CD4-positive, alpha-beta T cell treated with Interleukin-1 beta for 1 hour (primary cell): ENCODE measurements around the gene ST14.
"Not testable (repeated sequence)": the region's sequence is repeated elsewhere in the genome, so short reads cannot be mapped to it uniquely, and the experiment has no call there.

ENCODE experiments used
- DNase-seq, 2 donors: peaks; one replicate each; pipeline ENCODE4 v3.0.0-alpha.2; 2020 to 2022

The ST14 gene

DNA sequence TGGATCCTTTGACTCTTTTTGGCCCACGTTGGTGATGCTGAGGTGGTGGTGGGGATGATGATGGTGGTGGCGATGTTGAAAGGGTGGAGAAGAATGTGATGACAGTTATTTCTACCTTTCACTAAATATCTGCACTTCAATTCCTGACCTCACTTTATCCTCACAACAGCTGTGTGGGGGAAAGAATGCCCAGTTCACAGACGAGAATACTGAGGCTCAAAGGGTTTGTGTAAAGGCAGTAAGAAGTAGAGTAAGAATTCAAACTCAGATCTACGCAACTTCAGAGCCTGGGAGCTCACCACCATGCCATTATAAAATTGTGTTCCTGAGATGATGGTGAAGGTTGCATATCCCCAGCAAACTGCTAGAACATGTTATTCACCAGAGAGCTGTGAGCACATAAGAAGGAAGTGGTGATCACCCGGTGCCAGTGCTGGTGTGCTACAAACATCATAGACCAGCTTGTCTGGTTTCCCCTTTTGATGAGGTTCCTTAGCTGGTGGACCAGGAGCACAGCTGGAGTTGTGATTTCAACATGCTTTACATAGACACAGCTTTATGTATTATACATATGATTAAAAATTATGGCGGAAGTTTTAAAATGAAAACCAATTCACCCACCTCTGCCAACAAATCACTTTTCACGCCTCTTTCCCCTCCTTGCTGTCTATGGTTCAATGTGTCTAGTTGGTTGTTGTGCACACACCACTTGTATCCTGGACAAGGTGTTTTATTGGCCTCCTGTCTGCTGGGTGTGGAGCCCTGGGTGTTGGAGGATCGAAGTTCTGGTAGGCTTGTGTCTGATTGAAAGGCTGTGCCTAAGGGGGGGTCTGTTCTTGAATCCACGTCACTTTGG, 6.2 kb downstream of the ST14 start:
- DNase-seq, result peak in 1 of 2 donors; percentile 47

DNA sequence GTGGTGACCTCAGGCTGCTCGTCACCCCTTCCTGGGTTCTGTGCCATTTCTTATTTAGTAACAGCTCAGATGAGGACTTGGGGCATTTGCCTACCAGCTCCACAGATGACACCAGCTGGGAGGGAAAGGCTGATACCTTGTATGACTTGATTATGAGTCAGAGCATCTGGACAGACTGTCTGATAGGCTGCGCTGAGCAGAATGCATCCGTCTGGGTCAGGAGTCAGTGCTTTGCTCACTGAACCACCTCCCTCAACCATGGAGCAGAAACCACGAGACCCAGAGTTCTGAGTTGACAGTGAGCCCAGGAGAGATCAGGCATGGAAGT, 6.8 kb downstream of the ST14 start:
- DNase-seq, result peak in 1 of 2 donors; percentile 51

DNA sequence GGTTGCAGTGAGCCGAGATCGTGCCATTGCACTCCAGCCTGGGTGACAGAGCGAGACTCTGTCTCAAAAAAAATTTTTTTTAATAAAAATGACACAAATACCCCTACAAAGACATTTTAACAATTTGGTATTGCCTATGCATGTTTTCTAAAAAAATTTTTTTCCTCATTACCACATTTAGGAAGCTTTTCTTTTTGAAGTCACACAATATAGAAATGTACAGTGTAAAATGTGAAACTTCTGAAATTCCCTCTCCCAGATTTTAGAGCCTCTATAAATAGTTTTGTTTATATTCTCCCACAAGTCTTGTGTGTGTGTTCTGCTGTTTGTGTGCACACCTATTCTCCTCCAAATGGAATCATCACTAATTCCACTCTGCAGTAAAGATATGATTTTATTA, 7.6 kb downstream of the ST14 start:
- no peak for DNase-seq

DNA sequence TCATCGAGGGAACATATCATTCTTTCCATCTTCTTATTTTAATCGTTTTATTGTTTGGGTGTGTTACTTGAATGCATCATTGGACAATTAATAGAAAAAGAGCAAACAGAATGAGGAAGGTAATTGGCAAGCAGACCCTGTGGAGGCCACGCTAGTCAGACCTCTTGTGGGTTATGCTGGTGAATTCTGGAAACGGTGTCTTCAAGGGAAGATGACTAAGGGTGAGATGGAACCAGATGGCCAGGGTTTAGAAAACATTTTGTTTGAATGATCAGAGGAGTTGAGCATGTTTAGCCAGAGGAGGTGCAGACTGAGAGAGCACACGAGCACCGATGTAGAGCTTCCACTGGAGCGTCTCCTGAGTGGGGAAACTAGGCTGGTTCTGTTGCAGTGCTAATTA, 8.5 kb downstream of the ST14 start:
- no peak for DNase-seq

DNA sequence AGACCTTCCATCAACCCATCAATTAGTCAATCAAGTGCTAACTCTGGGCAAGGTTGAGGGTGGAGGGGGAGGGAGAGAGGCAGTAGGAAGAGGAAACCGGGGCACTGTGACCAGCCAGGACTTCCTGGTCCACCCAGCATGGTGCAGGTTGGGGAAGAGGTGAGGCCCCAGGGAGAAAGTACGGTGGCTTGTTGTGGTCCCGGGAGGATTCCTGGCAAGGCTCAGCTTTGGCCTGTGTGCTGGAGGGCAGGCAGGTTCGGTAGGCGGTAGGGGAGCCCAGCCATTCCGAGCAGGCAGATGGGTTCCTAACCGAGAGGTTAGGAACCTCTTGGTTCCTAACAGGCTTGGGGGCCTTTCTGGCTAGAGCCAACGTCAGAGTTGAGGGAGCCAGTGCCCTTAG, 10.8 kb downstream of the ST14 start:
- no peak for DNase-seq

DNA sequence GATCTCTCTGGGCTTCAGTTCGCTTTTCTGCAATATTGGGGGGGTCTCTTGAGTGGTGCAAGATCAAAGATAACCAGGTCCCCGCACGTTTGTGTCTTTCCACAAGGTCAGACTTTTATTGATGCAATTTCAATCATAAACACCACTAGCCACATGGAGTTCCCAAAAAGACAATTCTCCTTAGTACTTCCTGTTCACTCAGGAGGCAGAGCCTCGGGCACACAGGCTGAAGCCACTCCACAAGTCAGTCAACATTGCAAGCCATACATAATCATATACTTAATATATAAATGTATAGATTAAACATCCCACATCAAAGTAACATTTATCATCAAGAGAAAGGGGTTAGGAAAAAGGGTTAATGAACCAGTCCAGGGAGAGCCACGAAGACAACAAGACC, 12.0 kb downstream of the ST14 start:
- DNase-seq, result no peak

DNA sequence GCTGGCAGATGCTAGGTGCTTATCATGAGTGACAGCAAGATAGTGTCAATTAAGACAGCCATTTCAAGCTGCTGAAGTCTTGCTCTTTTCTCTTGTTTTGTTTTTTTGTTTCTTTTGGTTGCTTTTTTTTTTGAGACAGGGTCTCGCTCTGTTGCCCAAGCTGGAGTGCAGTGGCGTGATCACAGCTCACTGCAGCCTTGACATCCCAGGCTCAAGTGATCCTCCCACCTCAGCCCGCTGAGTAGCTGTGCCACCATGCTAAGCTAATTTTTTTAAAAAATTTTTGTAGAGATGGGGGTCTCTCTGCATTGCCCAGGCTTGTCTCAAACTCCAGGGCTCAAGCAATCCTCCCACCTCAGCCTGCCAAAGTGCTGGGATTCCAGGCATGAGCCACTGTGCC, 12.4 kb downstream of the ST14 start:
- not testable (repeated sequence) for DNase-seq

DNA sequence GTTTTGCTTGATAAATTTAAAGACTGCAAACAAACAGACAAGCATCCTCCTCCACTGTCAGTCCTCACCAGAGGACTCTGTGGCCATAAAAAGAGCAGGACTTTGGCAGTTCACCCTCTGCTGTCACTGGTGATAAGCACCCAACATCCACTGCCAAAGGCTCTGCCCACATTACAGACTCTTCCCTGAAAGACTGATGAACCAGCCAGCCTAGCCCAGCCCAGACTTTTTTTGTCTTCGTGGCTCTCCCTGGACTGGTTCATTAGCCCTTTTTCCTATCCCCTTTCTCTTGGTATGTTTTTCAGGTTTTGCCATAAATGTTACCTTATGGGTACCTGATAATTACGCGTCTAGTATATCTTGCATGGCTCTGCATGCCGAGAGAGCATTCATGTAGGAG, 15.1 kb downstream of the ST14 start:
- no peak for DNase-seq

DNA sequence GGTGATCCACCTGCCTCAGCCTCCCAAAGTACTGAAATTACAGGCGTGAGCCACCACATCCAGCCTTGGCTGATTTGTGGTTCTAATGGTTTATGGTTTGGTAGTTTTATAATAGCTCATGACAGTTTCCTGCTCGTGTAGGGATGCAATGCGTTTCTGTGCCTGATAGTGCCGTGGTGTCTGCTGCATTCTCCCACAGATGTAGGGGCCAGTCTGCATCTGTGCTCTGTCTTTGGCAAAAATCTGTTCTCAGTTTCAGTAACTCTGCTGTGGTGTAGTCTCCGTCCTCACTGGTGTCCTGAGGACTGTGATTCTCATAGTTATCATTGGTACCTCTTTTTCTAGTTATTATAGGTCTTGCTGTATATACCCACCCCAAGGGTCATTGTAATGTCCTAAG, 16.3 kb downstream of the ST14 start:
- no peak for DNase-seq

DNA sequence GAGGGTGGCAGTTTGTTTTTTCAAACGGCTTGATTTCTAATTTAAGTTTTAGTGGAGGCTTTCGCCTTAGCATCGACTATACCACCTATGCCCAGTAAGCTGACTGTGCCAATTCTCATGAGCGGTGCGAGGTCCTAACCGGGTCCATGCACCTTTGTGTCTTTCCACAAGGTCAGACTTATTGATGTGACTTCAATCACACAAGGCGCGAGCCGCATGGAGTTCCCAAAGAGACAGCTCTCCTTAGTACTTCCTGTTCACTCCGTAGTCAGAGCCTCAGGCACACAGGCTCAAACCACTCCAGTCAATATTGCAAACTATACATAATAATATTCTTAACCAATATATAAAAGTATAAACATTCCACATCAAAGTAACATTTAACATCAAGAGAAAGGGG, 18.2 kb downstream of the ST14 start:
- DNase-seq, result no peak

DNA sequence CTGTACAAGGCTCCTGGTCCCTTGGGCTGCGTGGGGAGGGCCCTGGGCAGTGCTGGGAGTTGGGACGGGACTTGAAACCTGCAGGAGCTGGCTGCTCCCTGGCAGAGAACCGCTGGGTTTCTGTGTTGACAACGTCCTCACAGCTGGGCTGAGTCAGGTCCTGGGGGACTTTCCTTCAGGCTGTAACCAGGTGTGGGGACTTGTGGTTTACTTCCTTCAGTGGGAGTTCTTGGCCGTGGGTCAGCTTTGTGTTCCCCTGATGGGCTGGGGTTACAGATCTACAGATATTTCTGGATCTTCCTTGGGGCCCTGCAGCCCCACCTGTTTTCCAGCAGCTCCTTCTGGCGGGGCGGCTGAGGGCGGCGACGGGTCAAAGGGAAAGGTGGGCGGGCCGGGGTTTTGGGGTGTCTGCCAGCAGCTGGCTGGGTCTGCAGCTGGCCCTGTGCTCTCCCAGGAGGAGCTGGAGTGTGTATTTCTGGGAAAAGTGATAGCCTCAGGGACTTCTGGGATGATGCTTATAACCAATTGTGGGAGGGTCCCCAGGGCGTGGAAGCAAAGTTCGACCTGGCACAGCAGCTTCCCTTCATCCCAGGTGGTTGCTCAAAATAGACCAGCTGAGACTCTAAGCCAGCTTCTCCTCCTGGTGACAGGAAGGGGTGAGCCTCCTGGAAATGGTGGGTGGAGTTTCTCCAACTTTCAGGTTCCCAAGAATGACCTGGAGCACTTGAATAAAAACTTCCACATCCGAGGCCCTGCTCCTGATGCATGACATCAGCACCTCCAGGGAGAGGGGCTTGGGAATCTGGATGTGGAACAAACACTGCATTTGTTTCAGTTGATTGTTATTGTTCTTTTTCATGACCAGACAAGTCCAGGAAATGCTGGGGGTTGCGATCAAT, 19.1 kb downstream of the ST14 start:
- DNase-seq, result no peak

DNA sequence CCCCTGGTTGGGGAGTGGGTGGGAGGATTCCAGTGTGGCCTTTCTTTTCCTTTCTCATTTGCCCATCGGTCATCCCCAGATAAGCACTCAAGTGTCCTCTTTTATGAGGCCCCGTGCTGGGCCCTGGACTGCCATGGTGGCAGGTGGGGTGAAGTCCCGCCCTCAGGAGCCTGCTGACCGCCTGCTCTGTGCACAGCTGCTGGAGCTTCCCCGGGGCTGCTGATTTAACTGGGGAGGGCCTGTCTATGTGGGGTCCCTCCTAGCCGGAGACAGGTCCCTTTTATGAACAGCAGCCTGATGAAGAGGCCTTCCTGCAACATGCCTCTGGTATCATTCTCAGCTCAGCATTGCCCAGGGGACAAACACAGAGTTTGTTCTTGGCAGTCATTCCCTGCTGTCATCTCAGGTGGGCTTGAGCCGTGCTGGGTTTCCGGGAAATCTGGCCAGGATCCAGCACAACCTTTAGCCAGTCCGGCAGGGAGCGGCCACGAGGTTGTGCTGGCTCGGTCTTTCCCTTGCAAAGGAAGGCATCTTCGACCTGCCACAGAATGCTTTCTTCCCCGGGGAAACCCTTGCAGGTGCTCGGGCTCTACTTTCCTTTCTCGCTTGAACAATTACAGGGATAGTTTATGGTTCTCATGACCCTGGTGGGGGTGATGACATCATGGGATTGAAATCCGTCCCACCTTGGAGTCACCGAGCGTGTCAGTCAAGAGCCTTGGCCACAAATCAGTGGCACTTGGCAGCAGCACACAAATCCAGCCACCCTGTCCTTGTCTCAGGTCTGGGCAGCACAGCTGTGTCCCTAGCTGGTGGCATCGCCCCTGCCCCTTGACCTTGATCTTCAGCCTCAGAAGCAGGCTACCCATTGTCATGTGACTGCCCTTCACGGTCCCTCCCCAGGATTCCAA, 20.1 kb downstream of the ST14 start:
- DNase-seq, result no peak

DNA sequence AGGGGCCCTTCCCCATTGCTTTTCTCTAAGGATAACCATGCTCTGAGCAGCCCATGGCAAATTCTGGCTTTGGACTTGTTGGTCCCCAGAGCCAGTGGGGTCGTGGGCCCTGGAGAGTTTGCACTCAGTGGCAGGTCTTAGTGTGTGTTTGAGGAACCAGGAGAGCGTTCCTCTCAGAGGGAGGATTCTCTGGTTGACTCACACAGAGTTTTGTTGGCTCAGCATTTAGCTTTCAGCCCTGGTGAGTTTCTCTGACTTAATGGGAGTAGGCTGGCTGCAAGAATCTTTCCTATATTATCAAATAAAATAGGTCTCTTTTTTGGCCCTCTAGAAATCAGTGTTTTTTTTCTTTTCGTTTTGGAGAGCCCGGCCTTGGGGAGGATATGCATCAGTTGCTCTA, 20.9 kb downstream of the ST14 start:
- DNase-seq, result peak in 1 of 2 donors; percentile 20

DNA sequence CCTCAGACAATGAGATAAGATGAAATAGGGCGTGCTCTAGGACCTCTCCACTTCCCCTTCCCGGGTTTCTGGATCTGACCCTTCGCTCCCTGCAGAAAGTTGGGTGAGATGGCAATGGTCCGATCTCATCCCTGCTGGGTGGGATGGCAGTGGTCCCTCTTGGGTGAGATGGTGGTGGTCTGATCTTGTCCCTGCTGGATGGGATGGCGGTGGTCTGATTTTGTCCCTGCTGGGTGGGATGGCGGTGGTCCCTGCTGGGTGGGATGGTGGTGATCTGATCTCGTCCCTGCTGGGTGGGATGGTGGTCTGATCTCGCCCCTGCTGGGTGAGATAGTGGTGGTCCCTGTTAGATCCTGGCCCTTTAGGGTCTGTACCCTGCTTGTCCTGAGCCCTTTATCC, 21.3 kb downstream of the ST14 start:
- no peak for DNase-seq

DNA sequence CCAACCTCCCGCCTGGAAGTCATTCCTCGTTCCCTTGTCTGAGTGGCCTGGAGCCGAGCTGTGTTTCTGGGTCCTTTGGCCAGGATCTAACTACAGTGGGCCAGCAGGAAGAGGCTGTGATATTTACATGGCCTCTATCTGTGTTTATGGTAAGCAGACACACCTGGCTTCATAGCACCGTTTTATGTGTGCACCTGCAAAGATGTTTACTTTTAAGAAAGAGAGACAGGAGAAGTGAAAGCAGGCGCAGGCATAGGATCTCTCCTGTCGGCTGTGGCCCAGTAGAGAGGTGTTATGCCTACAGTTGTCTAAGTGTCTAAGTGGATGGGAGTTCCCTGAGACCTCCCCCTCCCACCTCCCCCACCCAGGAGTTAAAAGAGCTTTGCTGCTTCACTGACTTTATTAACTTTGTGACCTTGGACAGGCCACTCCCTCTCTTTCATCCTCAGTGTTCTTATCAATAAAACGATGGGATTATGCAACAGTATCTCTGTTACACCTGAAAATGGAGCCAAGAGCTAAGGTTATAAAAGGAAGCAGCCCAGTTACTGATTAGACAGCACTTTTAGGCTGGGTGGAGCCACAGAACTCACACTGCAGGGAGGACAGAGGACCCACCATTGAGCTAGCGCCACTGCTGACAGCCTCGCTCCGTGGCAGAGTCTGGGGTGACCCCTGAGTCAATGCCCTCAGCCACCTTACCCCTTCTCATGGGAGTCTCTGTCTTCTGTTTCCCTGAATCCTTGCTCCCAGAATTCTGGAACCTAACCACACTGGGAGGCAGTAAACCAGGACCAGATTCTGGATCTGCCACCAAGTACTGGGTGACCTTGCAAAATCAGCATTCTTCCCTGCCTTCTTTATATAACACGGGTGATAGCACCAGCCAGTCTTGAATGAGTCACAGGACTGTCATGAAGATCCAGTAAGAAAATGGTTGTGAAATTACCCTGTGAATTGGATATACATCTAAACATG, 22.0 kb downstream of the ST14 start:
- peak in 1 of 2 donors; percentile 44 for DNase-seq

DNA sequence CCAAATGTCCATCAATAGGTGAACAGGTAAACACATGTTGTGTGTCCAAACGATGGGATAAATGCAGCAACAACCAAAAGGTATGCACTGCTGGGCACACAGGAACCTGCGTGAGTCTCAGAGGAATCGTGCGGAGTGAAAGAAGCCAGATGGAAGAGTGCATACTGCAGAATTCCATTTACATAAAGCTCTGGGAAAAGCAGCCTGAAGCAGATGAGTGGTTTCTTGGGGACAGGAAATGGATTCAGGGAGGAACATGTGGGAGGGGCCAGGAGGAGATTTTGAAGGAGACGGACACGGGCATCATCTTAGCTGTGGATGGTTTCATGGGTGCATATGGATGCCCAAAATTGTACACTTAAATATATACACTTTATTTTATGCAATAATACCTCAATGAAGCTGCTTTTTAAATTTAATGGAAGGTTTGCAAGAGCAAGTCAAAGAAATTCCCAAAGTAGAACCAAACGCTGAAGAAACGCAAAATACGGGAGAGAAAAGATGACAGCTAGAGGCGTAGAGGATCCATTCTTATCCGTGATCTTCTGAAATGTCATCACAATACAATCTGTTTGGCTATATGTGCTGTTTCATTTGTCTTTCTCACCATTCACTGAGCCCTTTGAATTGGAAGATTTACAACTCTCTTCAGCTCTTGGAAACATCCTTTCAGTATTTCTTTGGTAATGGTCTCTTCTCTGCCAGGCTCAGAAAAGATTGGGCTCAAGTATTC, 24.5 kb downstream of the ST14 start:
- no peak for DNase-seq

DNA sequence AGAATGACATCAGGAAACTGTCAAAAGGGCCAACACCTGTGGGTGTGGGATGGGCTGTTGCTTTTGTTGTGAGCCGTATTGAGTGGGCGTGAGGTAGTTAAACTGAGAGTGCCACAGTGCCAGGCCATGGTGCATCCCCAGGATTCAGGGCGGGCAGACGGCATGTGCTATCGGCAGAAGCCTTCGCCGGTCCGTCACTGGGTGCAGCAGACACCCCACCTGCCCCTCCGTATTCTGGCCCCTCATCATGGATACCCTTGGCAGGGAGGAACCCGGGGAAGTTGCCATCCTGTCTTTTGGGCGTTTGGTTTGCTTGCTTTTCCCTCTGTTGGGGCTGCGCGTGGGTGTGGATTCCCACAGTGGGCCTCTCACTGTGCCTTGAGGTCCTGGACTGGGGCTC, 27.5 kb downstream of the ST14 start:
- no peak for DNase-seq

DNA sequence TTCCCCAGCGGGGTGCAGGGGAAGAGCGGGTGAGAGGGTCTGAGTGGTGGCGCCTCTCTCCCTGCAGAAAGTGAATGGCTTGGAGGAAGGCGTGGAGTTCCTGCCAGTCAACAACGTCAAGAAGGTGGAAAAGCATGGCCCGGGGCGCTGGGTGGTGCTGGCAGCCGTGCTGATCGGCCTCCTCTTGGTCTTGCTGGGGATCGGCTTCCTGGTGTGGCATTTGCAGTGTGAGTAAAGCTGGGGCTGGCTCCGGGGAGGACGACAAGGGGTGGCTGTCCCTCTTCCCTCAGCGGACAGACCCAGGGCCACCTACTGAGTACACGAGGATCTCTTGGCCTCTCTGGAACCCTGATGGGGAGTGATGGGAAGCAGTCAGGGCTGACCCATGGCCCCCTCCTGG, 28.5 kb downstream of the ST14 start:
- DNase-seq, result no peak

DNA sequence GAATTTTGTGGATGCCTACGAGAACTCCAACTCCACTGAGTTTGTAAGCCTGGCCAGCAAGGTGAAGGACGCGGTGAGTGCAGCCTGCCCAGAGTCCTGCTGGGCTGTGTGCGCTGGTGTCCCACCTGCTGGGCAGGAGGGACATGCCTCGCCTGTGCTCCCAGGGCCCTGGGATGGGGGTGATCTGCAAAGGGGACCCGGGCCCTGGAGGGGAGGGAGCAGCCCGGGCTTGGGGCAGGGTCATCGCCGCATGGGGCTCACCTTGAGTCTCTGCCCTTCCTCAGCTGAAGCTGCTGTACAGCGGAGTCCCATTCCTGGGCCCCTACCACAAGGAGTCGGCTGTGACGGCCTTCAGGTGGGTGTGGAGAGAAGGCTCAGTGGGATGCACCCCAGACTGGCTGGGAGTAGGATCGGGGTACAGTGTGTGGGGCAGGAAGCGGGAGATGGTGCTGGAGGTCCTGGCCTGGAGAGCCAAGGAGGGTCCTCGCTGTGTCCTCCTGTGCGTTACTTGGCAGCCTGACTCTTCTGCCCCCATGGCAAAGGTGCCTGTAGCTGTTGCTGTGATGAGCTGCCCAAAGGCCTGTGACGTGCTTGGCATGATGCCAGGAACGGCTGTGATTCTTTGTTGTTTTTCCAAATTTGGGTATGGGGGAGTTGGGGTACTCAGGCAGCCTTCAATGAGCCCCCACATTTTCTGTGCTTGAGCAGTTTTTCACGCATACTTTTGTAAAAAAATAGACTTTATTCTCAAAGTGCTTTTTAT, 29.2 kb downstream of the ST14 start:
- DNase-seq, result no peak

DNA sequence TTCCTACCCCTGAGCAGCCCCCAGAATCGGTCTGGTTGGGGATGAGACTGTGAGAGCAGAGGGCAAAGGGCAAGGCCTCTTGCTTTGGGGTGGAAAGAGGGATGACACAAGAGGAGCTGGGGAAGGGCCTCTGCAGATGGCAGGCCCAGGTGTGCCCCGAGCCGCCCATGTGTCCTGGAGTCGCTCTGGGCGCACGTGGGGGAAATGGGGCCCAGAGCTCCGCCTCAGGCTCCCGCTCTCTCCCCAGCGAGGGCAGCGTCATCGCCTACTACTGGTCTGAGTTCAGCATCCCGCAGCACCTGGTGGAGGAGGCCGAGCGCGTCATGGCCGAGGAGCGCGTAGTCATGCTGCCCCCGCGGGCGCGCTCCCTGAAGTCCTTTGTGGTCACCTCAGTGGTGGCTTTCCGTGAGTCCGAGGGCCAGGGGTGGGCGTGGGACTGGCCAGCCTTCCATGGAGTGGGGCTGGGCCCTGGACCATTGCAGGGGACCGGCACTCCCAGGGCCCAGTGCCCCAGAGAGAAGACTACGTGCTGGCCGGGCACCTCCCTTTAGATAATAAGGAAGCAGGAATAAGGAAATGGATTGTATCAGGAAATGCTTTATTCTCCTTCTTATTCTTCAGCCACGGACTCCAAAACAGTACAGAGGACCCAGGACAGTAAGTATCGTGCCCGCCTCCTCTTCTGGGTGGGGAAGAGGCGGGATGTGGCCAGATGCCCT, 30.1 kb downstream of the ST14 start:
- no peak for DNase-seq
